Upper lobe of left lung (tissue), 4 donors: Measurements from ENCODE around the gene UBR2.

Experiments used
- CTCF ChIP-seq, 6 experiments: fragments of 450-650 bp in 4 of 6; fragments of 200-600 bp in 2 of 6; sonication (generic) in 2 of 6; IDR thresholded peaks; one replicate each; pipeline ENCODE4 v1.5.1; 2016 to 2019; ENCODE audit warnings: antibody characterized with exemption in 6 of 6
- EP300 ChIP-seq, 4 donors: sonication (generic); formaldehyde crosslinking; IDR thresholded peaks; one replicate each; pipeline ENCODE4 v1.5.1; 2017; ENCODE audit warnings: antibody characterized with exemption in 4 of 4, control low read depth in 2 of 4
- POLR2A ChIP-seq, 4 donors: fragments of 450-650 bp; IDR thresholded peaks; one replicate each; pipeline ENCODE4 v1.5.1; 2016 to 2017; ENCODE audit warnings: antibody characterized with exemption in 4 of 4, mild to moderate bottlenecking in 2 of 4
- POLR2AphosphoS5 ChIP-seq, 2 donors: sonication (generic); formaldehyde crosslinking; IDR thresholded peaks; one replicate each; pipeline ENCODE4 v1.5.1; 2017; ENCODE audit warnings: antibody characterized with exemption in 2 of 2

GRCh38 chr6:42742116-42742894 is 178.5 kb downstream of the UBR2 start:
- no peak for TF ChIP-seq POLR2AphosphoS5 (IDR thresholded peaks at IDR 0.05)
- no peak for TF ChIP-seq CTCF (IDR thresholded peaks at IDR 0.05)
- TF ChIP-seq POLR2A (IDR thresholded peaks at IDR 0.05): no peak
- TF ChIP-seq EP300 (IDR thresholded peaks at IDR 0.05): no peak
